ENCODE measurements around the gene CELF2.
"Not testable (repeated sequence)": the region's sequence is repeated elsewhere in the genome, so short reads cannot be mapped to it uniquely, and the experiment has no call there.

CELF2 gene

DNA sequence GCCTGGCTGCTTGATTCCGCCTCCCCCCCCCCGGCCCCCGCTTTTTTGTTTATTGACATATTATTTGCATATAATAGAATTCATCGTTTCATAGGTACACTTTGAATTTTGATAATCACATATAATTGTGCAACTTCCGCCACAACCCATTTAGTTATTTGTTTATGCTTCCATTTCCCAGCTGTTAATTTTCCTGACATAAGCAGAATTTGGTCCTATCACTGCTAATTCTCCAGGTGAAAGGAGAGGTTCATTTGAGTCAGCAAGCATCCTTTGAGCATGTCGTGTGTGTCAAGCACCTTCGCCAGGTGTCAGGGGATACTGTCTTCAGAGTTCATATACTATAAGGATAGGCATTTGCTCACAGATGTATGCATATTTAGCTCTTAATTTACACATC, 102.2 kb downstream of the CELF2 start:
- Mint-ChIP-seq H3K27ac (no peak overlapping the region), H3K36me3 (ENCODE audit: low read depth) (peaks cover 2% of the 10 kb centered on the region), H3K4me3 (no peak overlapping the region), H3K27me3 (no peaks in the 10 kb centered on the region), H3K4me1 (ENCODE audit: low read depth) (peaks cover 22% of the 10 kb centered on the region), H3K9me3 (peaks cover 16% of the 10 kb centered on the region)
- no peak for DNase-seq

DNA sequence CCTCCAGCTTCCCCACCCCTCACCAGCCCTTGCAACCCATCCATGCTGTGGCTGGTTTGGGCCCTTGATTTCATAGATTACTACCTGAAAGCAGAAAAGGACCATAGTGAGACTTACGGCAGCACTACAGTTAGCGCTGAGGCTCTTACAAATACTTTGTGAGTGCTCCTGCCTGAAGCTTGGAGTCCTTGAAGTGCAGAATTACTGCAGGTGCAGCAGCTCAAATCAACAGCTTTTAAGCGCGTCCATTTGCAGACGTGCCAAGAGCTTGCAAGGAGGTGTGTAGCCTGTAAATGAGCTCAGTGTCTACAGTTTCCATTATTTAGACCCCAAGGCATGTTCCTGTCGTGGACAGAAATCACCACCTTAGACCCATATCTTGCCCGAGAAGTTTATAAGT, 103.0 kb downstream of the CELF2 start:
- DNase-seq, result no peak
- Mint-ChIP-seq H3K27me3 (no peaks in the 10 kb centered on the region), H3K4me1 (ENCODE audit: low read depth) (peaks cover 15% of the 10 kb centered on the region), H3K27ac (no peak overlapping the region), H3K36me3 (ENCODE audit: low read depth) (peaks cover 2% of the 10 kb centered on the region), H3K9me3 (peaks cover 20% of the 10 kb centered on the region), H3K4me3 (no peak overlapping the region)

DNA sequence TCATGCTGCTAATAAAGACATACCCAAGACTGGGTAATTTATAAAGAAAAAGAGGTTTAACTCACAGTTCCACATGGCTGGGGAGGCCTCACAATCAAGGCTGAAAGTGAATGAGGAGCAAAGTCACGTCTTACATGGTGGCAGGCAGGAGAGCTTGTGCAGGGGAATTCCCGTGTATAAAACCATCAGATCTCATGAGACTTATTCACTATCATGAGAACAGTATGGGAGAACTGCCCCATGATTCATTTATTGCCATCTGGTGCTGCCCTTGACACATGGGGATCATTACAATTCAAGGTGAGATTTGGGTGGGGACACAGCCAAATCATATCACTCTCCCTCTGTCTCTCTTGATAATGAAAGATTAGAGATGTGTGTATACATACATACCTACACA, 106.2 kb downstream of the CELF2 start:
- not testable (repeated sequence) for H3K27me3 Mint-ChIP-seq; H3K4me3 Mint-ChIP-seq; H3K36me3 Mint-ChIP-seq (ENCODE audit: low read depth); H3K27ac Mint-ChIP-seq; DNase-seq
- Mint-ChIP-seq H3K9me3 (peaks cover 24% of the 10 kb centered on the region), H3K4me1 (ENCODE audit: low read depth) (peaks cover 15% of the 10 kb centered on the region)

DNA sequence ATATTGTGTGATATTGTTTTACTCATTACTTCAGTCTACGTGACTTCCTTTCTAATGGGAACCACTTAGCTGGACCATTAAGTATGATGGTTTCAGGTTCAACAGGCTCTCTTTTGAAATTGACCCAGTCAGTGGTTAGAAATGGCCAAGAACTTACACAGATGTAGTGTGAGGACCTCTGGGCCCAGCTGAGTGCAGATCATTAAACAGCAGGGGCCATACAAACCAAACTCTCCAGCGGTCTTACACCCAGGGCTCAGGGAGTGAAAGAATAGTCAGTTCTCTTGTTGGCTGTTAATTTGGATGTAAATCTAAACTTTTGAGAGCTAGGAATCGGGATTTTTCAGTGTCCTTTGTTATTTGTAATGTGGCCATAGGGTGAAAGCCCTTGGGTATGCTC, 107.3 kb downstream of the CELF2 start:
- H3K9me3 Mint-ChIP-seq, result peaks cover 24% of the 10 kb centered on the region
- peaks cover 2% of the 10 kb centered on the region for H3K36me3 Mint-ChIP-seq (ENCODE audit: low read depth)
- no peaks in the 10 kb centered on the region for H3K27me3 Mint-ChIP-seq
- DNase-seq, result no peak
- no peak overlapping the region for H3K27ac Mint-ChIP-seq
- no peak overlapping the region for H3K4me3 Mint-ChIP-seq
- H3K4me1 Mint-ChIP-seq (ENCODE audit: low read depth), result peaks cover 19% of the 10 kb centered on the region

DNA sequence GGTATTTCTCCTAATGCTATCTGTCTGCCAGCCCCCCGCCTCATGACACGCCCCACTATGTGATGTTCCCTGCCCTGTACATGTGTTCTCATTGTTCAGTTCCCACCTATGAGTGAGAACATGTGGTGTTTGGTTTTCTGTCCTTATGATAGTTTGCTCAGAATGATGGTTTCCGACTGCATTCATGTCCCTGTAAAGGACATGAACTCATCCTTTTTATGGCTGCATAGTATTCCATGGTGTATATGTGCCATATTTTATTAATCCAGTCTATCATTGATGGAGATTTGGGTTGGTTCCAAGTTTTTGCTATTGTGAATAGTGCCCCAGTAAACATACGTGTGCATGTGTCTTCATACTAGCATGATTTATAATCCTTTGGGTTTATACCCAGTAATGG, 109.3 kb downstream of the CELF2 start:
- not testable (repeated sequence) for H3K4me3 Mint-ChIP-seq; H3K27me3 Mint-ChIP-seq; DNase-seq; H3K36me3 Mint-ChIP-seq (ENCODE audit: low read depth); H3K27ac Mint-ChIP-seq
- peaks cover 24% of the 10 kb centered on the region for H3K9me3 Mint-ChIP-seq
- H3K4me1 Mint-ChIP-seq (ENCODE audit: low read depth), result peaks cover 13% of the 10 kb centered on the region

DNA sequence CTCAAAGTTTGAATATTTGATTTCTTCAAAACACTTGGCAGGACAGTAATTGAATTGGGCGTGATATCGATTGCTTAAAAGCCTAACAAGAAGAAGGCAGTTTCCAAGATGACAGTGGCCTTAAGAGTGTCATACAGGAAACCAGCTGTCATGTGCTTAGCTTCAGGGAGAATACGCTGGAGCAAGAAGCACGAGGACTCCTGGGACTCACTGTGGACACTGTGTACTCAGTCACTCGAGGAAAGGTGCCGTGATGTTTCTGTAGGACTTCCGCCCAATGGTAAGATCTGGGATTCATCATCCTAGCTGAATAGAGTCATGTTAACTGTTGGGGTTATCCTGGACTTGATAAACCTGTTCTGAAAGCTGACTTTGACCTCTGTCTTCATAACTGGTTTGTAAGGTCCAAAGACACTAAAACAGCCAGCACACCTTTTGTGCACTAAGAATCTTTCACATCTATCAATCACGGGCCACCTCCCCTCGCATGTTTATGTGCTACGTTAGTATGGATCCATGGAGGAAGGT, 113.5 kb downstream of the CELF2 start:
- no peak overlapping the region for H3K4me3 Mint-ChIP-seq
- no peak for DNase-seq
- no peaks in the 10 kb centered on the region for H3K27me3 Mint-ChIP-seq
- H3K9me3 Mint-ChIP-seq, result peaks cover 4% of the 10 kb centered on the region
- H3K27ac Mint-ChIP-seq, result no peak overlapping the region
- no peaks in the 10 kb centered on the region for H3K36me3 Mint-ChIP-seq (ENCODE audit: low read depth)
- peaks cover 5% of the 10 kb centered on the region for H3K4me1 Mint-ChIP-seq (ENCODE audit: low read depth)

DNA sequence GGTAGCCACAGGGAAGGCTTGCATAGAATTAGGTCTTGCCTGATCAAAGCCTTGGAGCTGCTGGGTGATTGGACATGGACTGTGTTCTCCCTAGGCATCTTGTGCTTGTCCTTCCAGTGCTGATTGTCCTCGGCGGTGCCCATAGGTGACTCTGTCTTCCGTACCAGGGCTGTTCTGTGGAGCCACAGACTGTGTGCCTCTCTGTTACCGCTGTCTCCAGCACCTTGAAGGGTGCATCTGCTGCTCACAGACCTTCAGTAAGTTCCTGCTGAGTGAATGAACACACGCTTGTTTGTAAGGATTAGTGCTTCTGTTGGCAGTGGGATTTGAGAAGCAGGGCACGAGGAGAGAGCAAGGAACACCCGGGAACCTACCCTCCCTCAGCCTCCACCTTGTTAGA, 116.7 kb downstream of the CELF2 start:
- no peak overlapping the region for H3K27ac Mint-ChIP-seq
- H3K27me3 Mint-ChIP-seq, result no peaks in the 10 kb centered on the region
- H3K9me3 Mint-ChIP-seq, result no peaks in the 10 kb centered on the region
- no peak for DNase-seq
- H3K4me3 Mint-ChIP-seq, result no peak overlapping the region
- H3K4me1 Mint-ChIP-seq (ENCODE audit: low read depth), result peaks cover 6% of the 10 kb centered on the region
- no peaks in the 10 kb centered on the region for H3K36me3 Mint-ChIP-seq (ENCODE audit: low read depth)

DNA sequence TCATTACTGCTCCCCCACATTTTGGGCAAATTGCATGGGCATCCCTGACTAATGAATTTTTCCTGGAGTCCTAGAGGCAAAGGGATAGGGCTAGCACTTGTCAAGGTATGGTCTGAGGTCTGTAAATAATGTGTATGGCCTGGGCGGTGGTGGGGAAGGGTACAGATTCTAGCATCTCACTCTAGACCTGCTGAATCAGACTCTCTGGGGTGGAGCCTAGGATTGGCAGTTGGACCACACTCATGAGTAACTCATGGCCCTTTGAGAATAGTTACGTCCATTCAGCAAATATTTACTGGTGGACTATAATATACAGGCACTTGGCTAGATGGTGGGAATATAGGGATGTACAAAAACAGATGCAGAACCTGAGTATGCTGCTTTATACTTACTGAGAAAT, 118.0 kb downstream of the CELF2 start:
- Mint-ChIP-seq H3K9me3 (no peaks in the 10 kb centered on the region), H3K36me3 (ENCODE audit: low read depth) (no peaks in the 10 kb centered on the region), H3K27me3 (no peaks in the 10 kb centered on the region), H3K4me3 (no peak overlapping the region), H3K27ac (no peak overlapping the region), H3K4me1 (ENCODE audit: low read depth) (peaks cover 10% of the 10 kb centered on the region)
- DNase-seq, result no peak

DNA sequence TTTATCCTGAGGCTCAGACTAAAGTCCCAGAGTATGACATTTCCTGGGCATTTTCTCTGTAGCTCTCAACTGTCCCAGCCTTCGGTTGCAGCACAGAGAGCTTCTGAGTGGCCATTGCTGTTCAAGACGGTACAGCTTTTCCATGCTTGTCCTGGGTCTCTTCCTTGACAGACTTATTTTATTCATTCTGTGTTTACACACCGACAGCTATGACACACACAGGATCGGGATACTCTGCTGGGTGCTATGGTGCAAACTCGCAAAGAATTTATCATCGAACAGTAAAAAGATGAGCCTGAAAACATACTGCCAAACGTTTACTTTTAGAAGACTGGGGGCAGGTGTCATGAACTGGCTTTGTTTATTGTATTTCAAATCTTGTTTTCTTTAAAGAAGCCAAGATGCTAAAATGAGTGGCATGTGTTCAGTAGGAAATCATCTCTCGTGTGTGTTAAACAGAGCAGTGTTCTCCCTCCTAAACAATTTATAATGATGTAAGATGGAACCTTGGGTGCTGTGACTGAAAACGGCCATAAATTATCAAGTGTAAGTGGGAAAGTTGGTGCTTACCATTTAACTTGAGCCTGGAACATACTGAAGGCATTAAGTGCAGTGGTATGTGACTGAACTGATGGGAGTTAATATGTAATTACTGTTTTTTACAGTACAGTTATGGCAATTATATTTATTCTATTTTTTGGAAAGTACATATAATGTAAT, 120.8 kb downstream of the CELF2 start:
- H3K4me3 Mint-ChIP-seq, result no peak overlapping the region
- no peaks in the 10 kb centered on the region for H3K9me3 Mint-ChIP-seq
- no peak for DNase-seq
- H3K4me1 Mint-ChIP-seq (ENCODE audit: low read depth), result peaks cover 35% of the 10 kb centered on the region
- H3K27ac Mint-ChIP-seq, result no peak overlapping the region
- no peaks in the 10 kb centered on the region for H3K36me3 Mint-ChIP-seq (ENCODE audit: low read depth)
- no peaks in the 10 kb centered on the region for H3K27me3 Mint-ChIP-seq

DNA sequence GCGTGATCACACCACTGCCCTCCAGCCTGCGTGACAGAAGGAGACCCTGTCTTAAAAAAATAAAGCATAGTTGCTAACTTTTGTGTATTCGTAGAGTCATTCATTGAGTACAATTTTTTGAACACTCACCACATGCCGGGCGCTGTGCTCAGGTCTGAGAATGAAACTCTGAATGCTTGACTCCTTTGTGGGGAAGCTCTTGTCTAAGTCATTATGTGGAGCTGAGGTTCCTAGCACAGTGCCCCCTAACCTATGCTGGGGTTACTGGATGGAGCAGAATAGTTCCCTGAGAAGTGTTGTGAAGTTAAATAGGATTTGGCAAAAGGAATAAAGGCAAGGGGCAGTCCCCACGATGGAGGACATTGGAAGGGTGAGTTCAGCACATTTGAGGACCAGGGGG, 123.3 kb downstream of the CELF2 start:
- Mint-ChIP-seq H3K27ac (peak overlapping the region; percentile 66), H3K9me3 (no peaks in the 10 kb centered on the region), H3K36me3 (ENCODE audit: low read depth) (no peaks in the 10 kb centered on the region), H3K27me3 (no peaks in the 10 kb centered on the region), H3K4me1 (ENCODE audit: low read depth) (peaks cover 58% of the 10 kb centered on the region), H3K4me3 (no peak overlapping the region)
- no peak for DNase-seq

DNA sequence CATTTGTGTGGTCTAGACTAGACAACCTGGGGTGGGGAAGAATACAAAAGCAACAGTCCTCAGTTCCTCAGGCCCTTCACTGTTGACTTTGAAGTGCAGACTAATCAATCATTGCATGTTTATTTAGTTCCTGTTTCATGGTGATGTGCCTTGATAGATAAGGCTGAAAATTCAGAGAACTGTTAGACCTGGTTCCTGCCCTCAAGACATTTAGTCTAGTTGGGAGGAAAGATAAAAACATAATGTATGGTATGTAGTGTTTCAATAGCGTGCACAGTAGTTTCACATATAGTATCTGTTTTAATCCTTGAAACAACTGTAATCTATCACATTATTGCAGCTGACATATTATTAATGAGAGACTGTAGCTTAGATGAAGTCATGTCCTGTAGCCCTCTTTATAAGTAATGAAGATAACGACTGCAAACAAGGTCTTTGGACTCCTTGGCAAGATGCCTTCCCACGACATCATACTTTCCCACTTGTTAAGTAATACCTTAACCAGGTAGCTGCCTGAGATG, 124.0 kb downstream of the CELF2 start:
- no peaks in the 10 kb centered on the region for H3K27me3 Mint-ChIP-seq
- peak overlapping the region; percentile 66 for H3K27ac Mint-ChIP-seq
- H3K4me3 Mint-ChIP-seq, result no peak overlapping the region
- H3K4me1 Mint-ChIP-seq (ENCODE audit: low read depth), result peaks cover 65% of the 10 kb centered on the region
- no peaks in the 10 kb centered on the region for H3K9me3 Mint-ChIP-seq
- no peaks in the 10 kb centered on the region for H3K36me3 Mint-ChIP-seq (ENCODE audit: low read depth)
- no peak for DNase-seq

DNA sequence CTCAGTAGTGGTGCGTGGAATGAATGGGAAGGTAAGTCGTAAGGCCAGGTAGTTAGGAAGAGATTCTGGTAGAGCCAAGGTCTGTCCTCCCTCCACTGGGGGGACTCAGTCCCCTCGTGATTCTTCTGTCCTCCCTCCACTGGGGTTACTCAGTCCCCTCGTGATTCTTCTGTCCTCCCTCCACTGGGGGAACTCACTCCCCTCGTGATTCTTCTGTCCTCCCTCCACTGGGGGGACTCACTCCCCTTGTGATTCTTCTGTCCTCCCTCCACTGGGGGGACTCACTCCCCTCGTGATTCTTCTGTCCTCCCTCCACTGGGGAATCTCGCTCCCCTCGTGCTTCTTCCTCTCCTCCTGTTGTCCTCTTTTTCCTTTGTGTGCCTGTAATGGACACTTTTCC, 125.1 kb downstream of the CELF2 start:
- no peak overlapping the region for H3K4me3 Mint-ChIP-seq
- peak overlapping the region; percentile 48 for H3K27ac Mint-ChIP-seq

DNA sequence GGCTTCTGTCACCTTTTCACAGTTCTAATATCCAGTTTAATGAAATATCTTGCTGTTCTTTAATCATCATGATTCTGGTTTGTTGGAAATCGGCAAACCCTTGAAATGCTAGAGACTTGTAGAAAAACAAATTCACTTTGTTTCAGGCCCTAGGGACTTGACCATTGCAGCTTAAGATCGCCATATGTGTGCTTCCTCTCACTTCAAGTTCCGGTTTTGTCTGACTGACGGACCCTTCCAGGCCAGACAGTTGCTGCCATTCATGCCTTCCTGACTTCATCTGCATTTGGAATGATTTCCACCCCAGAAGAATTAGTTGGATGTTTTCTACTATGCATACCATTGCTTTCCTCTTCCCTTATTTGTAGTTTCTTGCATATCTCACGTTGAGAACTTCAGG, 125.6 kb downstream of the CELF2 start:
- peaks cover 81% of the 10 kb centered on the region for H3K4me1 Mint-ChIP-seq (ENCODE audit: low read depth)
- no peak for DNase-seq
- no peak overlapping the region for H3K4me3 Mint-ChIP-seq
- H3K36me3 Mint-ChIP-seq (ENCODE audit: low read depth), result no peaks in the 10 kb centered on the region
- no peaks in the 10 kb centered on the region for H3K27me3 Mint-ChIP-seq
- H3K9me3 Mint-ChIP-seq, result no peaks in the 10 kb centered on the region
- H3K27ac Mint-ChIP-seq, result peak overlapping the region; percentile 48

More for the DNA sequence above, 125.1 kb downstream of the CELF2 start:
- Mint-ChIP-seq H3K27me3 (no peaks in the 10 kb centered on the region), H3K9me3 (no peaks in the 10 kb centered on the region), H3K4me1 (ENCODE audit: low read depth) (peaks cover 76% of the 10 kb centered on the region), H3K36me3 (ENCODE audit: low read depth) (no peaks in the 10 kb centered on the region)
- no peak for DNase-seq

DNA sequence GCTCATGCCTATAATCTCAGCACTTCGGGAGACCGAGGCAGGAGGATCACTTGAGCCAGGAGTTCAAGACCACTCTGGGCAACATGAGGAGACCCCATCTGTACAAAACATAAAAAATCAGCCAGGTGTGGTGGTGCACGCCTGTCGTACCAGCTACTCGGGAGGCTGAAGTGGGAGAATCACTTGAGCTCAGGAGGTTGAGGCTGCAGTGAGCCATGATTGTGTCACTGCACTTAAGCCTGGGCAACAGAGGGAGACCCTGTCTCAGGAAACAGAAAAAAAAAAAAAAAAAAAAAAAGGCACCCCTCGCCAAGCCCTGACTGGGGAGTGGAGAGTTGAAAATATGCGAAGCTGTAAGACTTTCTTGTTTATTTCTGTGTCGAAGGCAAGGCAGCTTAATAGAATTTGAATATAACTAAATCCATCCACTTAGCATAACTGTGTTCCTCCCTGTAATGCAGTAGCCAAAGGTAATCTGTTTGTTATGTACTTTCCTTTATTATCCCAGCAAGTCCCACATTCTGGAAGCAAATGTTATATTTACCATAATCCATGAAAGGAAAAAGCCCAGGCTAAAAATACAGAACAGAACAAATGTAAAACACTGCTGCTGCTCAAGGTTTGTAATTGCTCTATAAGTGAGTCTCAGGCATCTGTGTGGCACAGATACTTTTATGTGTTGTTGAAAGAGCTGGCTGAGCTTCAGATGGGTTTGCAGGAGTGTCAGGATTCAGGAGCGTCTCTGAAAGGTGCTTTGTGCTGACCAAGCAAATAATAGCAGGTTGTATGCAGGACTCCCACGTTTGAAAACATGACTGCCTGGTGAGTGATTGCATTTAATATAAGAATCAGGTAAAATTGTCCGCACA, 127.2 kb downstream of the CELF2 start:
- no peak for DNase-seq
- Mint-ChIP-seq H3K4me1 (ENCODE audit: low read depth) (peaks cover 92% of the 10 kb centered on the region), H3K36me3 (ENCODE audit: low read depth) (no peaks in the 10 kb centered on the region), H3K4me3 (peak overlapping the region; percentile 74), H3K9me3 (no peaks in the 10 kb centered on the region), H3K27me3 (no peaks in the 10 kb centered on the region), H3K27ac (peak overlapping the region; percentile 93)

DNA sequence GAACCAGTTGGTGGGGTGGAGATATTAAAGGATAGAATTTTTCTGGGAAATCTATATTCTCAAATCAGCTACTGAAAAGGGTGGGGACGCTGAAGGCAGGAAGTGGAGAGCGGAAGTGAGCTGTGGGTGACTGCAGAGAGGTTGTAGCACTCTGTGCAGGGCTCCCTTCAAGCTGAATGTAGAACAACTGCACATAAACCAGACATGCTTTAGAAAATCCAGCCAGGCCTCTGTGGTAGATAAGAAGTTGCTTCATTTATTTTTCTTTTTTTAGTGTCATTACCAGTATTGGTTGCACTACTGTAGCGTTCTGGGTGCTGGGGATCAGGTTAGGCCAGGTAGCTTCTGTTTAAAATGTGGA, 127.8 kb downstream of the CELF2 start:
- no peaks in the 10 kb centered on the region for H3K9me3 Mint-ChIP-seq
- H3K27me3 Mint-ChIP-seq, result no peaks in the 10 kb centered on the region
- H3K36me3 Mint-ChIP-seq (ENCODE audit: low read depth), result no peaks in the 10 kb centered on the region
- peaks cover 93% of the 10 kb centered on the region for H3K4me1 Mint-ChIP-seq (ENCODE audit: low read depth)
- no peak for DNase-seq
- H3K4me3 Mint-ChIP-seq, result peak overlapping the region; percentile 74
- H3K27ac Mint-ChIP-seq, result peak overlapping the region; percentile 93

Measured in activated T-cell treated with anti-CD3 and anti-CD28 coated beads, Interleukin-2, amount 50 U/mL, for 24 hours (primary cell).